ENCODE measurements around the gene CDH24.
A peak's percentile ranks its signal among the peaks of the same experiment; 100 is the strongest.

The CDH24 gene, protein sequence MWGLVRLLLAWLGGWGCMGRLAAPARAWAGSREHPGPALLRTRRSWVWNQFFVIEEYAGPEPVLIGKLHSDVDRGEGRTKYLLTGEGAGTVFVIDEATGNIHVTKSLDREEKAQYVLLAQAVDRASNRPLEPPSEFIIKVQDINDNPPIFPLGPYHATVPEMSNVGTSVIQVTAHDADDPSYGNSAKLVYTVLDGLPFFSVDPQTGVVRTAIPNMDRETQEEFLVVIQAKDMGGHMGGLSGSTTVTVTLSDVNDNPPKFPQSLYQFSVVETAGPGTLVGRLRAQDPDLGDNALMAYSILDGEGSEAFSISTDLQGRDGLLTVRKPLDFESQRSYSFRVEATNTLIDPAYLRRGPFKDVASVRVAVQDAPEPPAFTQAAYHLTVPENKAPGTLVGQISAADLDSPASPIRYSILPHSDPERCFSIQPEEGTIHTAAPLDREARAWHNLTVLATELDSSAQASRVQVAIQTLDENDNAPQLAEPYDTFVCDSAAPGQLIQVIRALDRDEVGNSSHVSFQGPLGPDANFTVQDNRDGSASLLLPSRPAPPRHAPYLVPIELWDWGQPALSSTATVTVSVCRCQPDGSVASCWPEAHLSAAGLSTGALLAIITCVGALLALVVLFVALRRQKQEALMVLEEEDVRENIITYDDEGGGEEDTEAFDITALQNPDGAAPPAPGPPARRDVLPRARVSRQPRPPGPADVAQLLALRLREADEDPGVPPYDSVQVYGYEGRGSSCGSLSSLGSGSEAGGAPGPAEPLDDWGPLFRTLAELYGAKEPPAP

DNA sequence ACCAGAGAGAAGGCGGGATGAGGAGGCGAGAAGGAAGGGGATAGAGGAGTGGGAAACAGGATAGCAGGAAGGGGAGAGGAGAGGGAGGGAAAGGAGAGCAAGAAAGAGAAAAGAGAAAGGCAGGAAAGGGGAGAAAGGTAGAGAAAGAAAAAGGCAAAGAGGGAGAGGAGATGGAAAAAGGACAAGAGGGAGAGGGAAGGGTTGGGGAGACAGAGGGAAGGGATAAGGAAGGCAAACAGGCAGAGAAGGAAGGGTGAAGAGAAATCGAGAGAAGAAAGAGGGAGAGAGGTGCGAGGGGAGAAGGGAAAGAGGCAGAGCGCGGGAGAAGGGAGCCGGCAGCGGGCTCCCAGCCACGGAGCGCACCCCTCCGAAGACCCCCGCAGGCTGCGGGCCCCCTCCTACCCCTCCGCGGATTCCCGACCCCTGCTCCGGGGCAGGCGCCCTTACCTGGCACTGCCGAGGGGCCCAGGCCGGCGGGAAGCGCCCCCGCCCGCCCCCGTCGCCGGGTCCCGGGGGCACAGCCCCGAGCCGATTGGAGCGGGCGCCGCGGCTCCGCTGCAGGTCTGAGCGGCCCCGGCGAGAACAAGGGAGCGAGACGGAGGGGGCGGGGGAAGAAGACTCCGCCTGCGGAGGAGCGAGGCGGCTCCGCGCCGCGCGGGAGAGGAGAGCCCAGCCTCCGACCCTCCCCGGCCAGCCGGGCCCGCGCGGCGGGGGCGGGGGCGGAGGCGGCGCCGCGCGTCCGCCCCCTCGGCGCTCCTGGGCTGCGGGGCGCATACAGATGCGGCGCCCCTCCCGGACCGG is at the start of gene CDH24:
TSS of gene CDH24 (minus strand) at position 565 of the 801 bp plus-strand sequence. CDS start 1,787 bp downstream, outside the sequence.
- peak; percentile 52 to 84 (median 70) for DNase-seq

DNA sequence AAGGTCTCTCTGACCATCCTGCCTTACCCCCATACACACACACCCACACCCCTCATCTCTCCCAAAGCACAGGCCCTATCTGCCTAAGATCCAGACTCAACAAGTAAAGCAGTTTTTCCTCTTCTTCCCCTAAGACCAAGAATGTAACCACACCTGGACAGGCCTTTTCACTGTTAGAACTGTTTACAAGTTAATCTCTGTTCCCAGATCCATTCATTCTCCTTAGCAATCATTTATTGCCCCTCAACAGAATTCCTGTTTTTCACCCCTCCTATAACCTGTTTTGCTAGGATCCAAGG is 49.4 kb upstream of the CDH24 start:
- no peak for DNase-seq

DNA sequence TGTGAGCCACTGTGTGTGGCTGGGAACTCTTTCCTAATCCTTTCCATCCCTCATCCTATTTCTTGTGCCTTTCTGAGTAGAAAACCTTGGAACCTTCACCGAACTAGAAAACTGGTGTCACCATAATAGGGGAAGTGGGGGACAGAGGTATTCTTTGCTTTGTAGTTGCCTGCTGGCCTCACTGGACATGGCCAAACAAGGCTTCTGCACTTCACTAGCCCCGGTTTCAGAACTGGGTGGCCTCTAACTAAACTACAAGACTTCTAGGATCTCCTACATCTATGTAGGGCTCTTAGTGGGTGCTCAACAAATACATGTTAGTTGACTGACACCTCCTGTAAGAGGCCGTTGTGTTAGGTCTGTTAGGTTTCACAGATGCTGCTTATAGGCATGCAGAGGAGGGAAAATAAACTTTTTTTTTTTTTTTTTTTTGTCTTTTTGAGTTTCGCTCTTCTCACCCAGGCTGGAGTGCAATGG is 48.1 kb upstream of the CDH24 start:
- no peak for DNase-seq

DNA sequence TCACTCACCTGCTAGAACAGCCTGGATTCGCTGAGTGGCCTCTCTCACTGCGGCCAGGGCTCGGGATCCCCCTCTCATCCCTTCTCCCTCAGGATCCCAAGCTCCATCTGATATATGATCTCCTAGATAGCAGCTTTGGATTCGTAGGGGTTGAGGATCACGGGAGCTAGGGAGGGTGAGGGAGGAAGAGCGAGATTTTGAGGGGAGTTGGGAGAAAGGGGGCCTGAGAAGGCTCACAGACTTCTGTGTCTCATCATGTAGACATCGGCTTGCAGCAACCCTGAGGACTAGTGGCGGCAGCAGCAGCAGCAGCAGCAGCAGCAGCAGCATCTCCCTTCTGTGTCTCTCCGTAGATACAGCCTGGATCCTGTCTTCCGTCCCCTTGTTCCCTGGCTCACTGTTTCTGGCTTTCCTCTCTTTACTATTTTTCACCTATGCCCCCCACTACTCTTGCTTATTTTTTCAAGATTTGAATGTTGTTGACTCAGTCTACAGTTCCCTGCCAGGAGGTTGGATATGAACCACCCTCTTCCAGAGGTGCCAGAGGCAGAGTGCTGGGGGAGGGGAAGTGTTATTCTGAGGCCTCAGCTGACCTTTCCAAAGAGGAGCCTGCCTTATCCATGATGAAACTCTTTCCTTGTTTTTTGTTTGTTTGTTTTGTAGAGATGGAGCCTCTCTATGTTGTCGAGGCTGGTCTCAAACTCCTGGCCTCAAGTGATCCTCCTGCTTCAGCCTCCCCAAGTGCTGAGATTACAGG is 47.4 kb upstream of the CDH24 start, which contains the start of gene CIROP:
TSS of gene CIROP (minus strand) at position 399 of the 757 bp plus-strand sequence. CDS start at position 330, 69 bp downstream.
- DNase-seq, result no peak

DNA sequence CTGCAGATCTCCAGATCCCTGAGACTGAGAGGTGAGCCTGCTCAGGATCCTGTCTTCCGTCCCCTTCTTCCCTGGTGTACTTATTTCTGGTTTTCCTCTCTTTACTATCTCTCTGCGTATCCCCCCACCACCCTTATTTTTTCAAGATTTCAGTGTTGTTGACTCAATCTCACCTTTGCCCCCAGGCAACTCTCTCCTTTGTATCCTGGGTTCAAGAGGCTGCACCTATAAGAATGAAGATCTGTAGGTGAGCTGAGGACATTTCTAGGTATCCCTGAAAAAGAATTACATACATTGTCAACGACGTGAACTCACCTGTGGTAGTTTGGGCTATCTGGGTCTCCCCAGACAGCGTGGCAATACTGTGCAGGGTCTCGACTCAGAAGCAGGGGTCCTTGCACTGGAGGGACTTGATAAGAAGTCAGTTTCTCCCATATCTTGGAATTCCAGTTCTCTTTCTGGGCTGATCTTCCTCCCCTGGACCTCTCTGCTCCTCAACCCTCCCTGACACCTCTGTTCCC is 46.8 kb upstream of the CDH24 start:
- no peak for DNase-seq

DNA sequence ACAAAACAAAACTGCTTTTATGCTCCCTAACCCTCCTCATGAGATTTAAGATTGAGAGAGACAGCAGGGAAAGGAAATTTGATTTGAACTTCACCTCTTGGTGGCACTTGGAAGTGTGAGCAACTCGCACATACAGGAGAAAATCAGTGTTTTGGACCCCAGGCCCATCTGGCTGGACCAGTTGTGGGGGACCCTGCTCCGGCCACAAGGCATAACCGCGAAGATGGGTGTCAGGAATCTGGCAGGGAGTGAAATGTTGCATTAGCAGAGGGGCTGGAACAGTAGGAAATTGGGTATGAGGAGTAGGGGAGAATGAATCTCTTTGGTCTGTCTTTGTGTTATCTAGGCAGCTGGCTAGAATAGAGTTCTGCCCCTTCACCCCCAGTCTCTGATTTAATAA is 46.3 kb upstream of the CDH24 start:
- DNase-seq, result no peak

DNA sequence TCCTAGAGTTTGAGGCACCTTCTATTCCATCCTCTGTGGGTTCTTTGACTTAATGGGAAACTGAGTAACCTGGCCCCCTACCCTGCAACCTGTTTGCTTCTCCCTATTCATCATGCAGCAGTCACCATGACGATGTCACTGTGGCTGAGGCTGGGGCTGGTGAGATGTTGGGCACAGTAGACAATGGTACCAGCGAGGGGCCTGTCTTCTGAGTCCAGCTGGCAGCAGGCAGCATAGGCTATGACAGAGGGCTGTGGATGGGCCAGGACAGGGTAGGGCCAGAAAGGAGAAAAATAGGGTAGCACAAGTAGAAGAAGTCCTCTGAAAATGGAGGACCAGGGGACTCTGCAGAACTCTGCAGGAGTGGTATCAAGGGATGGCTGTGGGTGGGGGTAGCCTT is 45.5 kb upstream of the CDH24 start:
- no peak for DNase-seq

DNA sequence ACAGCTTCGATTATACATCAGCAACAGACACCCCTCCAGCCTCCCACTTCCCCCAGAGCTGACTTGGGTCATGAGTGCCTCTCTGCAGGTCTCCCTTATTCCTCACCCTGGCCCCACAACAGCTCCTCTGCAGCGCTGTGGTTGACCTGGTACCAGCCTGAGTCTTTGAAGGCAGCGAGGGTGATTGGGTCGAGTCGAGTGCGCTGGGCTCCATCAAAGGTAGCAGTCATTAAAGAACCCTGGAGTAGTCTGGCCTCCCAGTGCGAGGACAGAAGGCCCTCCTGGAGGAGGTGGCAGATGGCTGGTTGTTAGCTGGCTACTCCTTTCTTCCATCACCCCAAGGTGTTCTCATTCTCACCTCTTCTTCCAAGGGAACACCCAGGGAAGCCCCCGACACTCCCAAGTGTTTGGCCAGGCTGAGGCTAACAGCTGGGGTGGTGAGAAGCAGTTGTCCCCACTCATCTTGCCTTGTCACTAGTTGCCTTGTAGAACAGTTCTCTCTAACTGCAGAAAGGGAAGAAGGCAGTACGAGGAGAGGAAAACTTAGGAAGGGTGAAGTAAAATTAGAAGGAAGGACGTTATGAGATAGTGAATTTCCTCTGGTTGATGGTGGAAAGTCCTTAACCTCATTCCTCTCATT is 44.8 kb upstream of the CDH24 start:
- no peak for DNase-seq

DNA sequence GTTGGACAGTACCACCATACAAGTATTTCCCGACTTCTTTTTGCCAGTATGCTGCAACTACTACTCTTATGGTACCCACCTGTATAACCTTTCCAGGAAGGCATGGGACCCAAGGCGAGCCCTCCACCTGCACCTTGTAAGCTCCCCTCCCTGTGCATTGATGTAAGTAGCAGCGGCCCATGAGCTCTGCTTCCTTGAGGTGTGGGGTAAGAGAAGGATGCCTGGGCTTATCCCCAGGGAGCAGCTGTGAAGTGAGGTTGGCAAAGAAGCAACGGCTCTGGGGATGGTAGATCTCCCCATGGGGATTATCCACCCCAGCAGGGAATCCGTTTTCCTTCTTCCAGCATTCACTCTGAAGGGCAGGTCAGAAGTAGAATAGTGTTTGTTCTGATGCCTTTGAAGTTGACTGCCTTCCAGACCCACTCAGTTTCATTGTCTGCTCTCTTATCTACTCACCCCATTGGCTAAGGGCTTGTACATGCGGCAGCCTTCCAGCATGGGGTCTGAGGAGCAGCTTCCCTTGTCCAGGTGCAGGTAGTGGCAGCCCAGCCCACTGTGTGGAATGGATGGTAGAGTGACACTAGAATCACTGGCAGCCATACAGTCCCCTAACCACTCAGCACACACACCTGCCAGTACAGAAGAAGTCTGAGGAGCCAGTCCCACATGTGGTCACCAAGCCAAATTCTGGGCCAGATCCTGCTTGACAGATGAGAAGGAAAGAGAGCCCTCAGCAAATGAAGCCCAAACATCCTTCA is 44.1 kb upstream of the CDH24 start:
- DNase-seq, result no peak

DNA sequence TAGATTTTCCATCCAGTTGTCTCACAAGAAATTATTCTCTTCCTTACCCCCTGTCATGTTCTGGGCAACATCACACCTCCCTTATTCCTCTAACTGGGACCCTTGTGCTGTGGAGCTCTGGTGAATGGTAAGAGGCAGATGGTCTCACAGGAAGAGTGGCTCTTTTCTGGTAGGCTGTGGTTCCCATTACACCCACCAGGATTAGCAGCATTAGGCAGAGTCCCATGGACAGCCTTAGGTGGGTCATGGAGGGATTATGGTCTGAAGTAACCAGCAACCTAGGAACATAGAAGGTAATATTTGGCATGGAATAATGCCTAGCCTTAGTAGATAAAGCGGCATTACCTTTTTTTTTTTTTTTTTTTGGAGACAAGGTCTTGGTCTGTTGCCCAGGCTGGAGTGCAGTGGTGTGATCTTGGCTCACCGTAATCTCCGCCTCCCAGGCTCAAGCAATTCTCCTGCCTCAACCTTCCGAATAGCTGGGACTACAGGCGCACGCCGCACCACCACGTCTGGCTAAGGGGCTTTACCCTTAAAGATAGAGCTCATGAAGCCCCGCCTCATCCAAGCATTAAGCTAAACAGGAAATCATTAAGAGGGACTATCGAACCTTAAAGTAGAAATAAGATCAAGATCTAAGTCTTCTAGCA is 42.0 kb upstream of the CDH24 start:
- DNase-seq, result no peak

DNA sequence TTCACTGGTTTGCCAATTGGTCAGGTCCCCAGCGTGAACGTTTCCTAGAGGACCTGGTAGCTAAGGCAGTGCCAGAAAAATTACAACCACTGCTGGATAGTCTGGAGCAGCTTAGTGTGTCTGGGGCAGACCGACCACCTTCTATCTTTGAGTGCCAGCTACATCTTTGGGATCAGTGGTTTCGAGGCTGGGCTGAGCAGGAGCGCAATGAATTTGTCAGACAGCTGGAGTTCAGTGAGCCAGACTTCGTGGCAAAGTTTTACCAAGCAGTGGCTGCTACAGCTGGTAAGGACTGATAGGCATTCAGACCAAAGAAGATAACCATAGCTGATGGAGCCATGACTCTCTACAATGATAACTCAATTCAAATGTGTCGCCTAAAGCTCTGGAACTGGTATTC is 40.5 kb upstream of the CDH24 start:
- no peak for DNase-seq

DNA sequence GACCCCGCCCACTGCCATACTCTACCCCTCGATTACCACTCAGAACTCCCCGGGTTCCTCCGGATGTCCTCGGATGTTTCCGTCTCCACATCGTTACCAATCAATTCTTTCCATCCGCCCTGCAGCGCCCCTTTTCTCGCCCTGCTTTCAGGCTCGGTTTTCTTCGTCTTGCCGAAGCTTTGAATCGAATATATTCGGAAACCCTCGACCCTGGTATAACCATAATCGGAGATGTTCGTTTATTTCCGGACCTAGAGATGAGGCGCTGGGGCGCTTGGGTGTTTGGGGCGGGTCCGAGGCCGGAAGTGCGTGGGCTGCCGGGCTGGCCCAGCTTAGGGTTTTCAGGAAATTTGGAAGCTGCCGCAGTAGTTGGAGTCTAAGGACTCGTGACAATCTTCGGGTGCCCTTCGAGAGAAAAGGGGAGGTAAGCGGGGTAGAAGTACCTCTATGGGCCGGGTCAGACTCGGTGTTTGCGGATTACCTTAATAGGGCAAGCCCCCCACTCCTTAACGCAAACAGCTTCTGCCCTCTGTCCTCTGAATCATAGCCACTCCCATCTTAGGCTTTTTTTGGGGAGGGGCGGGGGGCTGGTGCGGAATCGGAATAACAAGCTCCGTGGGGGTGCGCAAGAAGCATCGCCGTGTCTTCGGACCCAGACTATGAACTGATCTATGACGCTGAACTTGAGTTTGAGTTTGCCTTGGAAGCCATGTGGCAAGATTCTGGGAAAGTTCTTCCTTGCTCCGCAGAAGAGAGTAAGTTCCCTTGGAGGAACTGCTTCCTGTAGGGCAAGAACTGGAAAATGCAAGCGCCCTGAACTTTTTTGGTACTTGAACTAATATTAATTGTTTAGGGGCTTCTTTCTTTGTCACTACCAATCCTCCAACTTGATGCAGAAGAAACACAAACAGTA is 38.1 kb upstream of the CDH24 start, which contains the start of gene C14orf119:
TSS of gene C14orf119 (plus strand) at position 310 of the 913 bp plus-strand sequence. CDS start 2,154 bp downstream, outside the sequence.
- peak; percentile 99 to 100 (median 100) for DNase-seq

DNA sequence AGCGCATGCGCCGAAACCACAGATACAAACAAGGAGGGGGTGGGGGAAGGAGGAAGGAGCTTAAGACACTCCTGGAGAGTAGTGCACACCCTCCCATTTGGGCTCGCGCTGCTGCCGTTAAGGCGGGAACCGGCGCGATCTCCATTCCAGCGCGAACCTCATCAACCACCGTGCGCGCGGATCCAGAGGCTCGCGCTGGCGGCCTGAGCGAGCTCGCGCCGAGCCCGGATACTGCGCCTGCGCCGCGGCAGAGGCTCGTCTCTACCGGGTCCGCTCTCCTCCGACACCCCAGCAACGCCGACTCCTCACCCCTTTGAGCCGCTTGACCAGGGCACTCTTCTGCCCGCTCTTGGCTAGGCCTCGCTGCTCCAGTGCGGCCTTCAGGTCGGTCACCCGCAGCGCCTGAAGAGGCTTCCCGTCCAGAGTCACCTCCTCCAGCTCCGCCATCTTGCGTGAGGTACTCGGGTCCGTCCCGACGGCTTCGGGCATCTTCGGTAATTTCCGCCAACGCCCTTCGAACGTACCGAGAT is 37.4 kb upstream of the CDH24 start, which contains the start of gene ACIN1:
TSS of gene ACIN1 (minus strand) at position 471 of the 530 bp plus-strand sequence. CDS start at position 447, 24 bp downstream.
- peak; percentile 77 to 82 (median 81) for DNase-seq

DNA sequence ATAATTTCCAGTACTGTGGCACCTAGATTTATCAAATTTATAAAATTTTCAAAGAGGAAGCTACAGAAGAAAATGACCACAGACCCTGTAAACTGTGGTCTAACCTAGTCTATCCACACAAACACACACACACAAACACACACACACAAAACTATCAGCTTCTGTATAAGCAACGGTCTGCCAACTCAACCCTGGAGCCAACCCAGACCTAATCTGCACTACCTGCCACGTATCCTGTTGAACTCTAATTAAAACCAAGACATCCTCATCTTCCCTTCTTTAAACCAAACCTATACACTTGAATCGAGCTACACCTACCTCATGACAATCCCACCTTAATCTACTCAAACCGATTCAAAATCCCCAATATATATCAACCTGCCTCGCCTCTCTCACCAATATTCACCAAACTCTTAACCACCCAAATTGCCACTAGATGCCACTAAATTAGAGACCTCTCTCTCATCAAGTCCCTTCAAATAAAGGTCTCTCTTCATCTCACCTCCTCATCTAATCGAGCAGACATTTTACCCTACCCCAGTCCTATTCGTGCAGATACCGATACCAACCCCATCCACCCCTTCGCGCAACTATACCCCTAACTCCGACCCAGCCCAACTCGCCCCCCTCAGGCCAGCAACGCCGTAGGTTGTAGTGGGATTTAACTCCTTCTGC is 36.8 kb upstream of the CDH24 start:
- DNase-seq, result no peak

DNA sequence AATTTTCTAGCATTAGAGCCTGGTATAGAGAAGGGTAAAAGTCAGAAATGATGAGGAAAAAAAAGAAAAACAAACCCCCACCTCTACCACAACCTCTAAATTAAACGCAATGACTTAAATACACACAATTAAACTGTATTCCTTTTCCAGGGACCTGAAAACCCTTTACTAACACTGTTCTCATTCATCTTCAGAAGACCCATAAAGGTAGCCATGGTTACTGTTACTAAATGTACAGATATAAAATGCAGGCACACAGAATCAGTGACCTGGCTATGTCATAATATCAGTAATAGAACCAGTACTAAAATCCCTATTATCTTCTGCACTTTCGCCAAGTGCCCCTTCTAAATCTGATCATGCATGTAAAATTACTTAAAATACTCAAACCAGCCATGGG is 36.2 kb upstream of the CDH24 start:
- no peak for DNase-seq

DNA sequence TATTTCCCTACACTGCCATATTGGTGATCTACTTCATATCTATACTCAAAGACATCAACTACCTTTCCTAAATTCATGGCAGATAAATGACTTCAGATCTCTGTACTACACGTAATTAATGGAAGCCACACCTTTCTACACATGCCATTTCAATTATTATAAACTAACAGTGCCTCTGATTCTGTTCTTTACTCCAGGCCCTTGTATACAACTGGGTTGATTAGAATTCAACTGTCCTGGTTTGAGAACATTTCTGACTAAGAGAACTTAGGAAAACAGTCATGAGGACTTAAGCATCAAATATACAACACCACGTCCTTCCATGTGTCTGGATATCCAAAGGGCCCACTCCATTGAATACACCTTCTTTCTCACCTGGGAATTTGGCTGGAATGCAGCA is 35.8 kb upstream of the CDH24 start:
- DNase-seq, result no peak

DNA sequence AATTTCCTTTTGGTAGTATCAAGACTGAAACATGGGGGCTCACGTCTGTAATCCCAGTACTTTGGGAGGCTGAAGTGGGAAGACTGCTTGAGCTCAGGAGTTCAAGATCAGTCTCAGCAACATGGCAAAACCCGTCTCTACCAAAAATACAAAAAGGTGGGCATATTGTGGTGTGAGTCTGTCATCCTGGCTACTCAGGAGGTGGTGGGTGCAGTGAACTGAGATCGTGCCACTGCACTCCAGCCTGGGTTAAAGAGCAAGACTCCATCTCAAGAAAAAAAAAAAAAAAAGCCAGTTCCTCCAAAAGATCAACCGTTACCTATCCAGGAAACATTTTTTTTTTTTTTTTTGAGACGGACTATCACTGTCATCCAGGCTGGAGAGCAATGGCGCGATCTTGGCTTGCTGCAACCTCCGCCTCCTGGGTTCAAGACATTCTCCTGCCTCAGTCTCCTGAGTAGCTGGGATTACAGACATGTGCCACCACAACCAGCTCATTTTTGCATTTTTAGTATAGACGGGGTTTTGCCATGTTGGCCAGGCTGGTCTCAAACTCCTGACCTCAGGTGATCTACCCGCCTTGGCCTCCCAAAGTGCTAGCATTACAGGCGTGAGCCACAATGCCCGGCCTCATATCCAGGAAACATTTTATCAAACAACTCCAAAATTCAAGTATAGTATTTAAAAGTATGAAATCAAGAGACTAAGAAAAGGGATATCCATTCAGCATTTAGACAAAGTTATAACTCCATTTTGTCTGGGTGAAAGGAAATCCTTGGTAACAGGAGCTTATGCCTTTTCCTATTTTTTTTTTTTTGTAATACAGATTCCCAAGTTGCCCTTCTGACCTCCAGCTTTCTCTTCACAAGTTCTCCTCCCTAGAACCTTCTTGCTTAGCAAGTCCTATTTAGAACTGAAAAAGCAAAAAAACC is 34.2 kb upstream of the CDH24 start:
- no peak for DNase-seq

Data from suppressor macrophage treated with lipopolysaccharide for 1 hour (primary cell).